HG02840 (cell line): ENCODE data around the gene CSNK1G1.
"Not testable (repeated sequence)": the region's sequence is repeated elsewhere in the genome, so short reads cannot be mapped to it uniquely, and the experiment has no call there.

ENCODE experiments used
- ATAC-seq: cut with Tn5 transposase; IDR thresholded peaks from one replicate; pipeline ENCODE4 v1.9.1; 2021; ENCODE audit warnings: mild to moderate bottlenecking, moderate library complexity, moderate number of reproducible peaks; ENCODE audit not compliant: unreplicated experiment, low FRiP score

The CSNK1G1 gene

GRCh38 chr15:64143276-64143675, 212.7 kb downstream of the CSNK1G1 start:
- no peak for ATAC-seq

- ATAC-seq = no peak
Measured at GRCh38 chr15:64141798-64142512, 214.0 kb downstream of the CSNK1G1 start.

GRCh38 chr15:64138331-64138941, 217.5 kb downstream of the CSNK1G1 start:
- ATAC-seq = no peak

- ATAC-seq = no peak
Measured at GRCh38 chr15:64137226-64137833, 218.6 kb downstream of the CSNK1G1 start.

GRCh38 chr15:64136347-64136746, 219.6 kb downstream of the CSNK1G1 start:
- no peak for ATAC-seq

GRCh38 chr15:64134345-64134829, 221.6 kb downstream of the CSNK1G1 start:
- no peak for ATAC-seq

GRCh38 chr15:64133623-64134344, 222.2 kb downstream of the CSNK1G1 start:
- ATAC-seq = no peak

- ATAC-seq = no peak
Measured at GRCh38 chr15:64132217-64132616, 223.8 kb downstream of the CSNK1G1 start.

GRCh38 chr15:64131547-64131946, 224.4 kb downstream of the CSNK1G1 start:
- ATAC-seq = no peak

- no peak for ATAC-seq
Measured at GRCh38 chr15:64130159-64130558, 225.8 kb downstream of the CSNK1G1 start.

- no peak for ATAC-seq
Measured at GRCh38 chr15:64127521-64128270, 228.3 kb downstream of the CSNK1G1 start.

- no peak for ATAC-seq
Measured at GRCh38 chr15:64125978-64126377, 230.0 kb downstream of the CSNK1G1 start.

GRCh38 chr15:64122936-64123351, 233.0 kb downstream of the CSNK1G1 start:
- ATAC-seq = no peak

GRCh38 chr15:64122444-64122843, 233.5 kb downstream of the CSNK1G1 start:
- no peak for ATAC-seq

GRCh38 chr15:64121614-64122013, 234.4 kb downstream of the CSNK1G1 start:
- no peak for ATAC-seq

- ATAC-seq = not testable (repeated sequence)
Measured at GRCh38 chr15:64120322-64120721, 235.7 kb downstream of the CSNK1G1 start.

GRCh38 chr15:64117759-64118487, 238.1 kb downstream of the CSNK1G1 start:
- ATAC-seq = no peak
